Measurements from ENCODE around the gene ANKRD6.

Gene ANKRD6

GRCh38 chr6:89566930-89567629 is 134.1 kb downstream of the ANKRD6 start:
- no peak for DNase-seq

GRCh38 chr6:89567630-89568390 is 134.9 kb downstream of the ANKRD6 start:
- DNase-seq: no peak

- no peak for DNase-seq
These were observed 142.1 kb downstream of the ANKRD6 start for GRCh38 chr6:89574910-89575561.

GRCh38 chr6:89575562-89575960 is 142.6 kb downstream of the ANKRD6 start:
- DNase-seq: no peak

GRCh38 chr6:89580997-89581666 is 148.2 kb downstream of the ANKRD6 start:
- DNase-seq: no peak

GRCh38 chr6:89581689-89582088 is 148.7 kb downstream of the ANKRD6 start:
- no peak for DNase-seq

GRCh38 chr6:89582669-89583325 is 149.8 kb downstream of the ANKRD6 start:
- DNase-seq: no peak

GRCh38 chr6:89583559-89583958 is 150.6 kb downstream of the ANKRD6 start:
- DNase-seq: no peak

- DNase-seq: no peak
These were observed 151.6 kb downstream of the ANKRD6 start for GRCh38 chr6:89584539-89584938.

GRCh38 chr6:89585154-89585553 is 152.2 kb downstream of the ANKRD6 start:
- DNase-seq: no peak

- DNase-seq: no peak
These were observed 156.5 kb downstream of the ANKRD6 start for GRCh38 chr6:89589297-89590025.

- no peak for DNase-seq
These were observed 157.2 kb downstream of the ANKRD6 start for GRCh38 chr6:89590133-89590532.

GRCh38 chr6:89591745-89592144 is 158.8 kb downstream of the ANKRD6 start:
- no peak for DNase-seq

- peak in 1 of 2 experiments; percentile 24 for DNase-seq
These were observed 163.1 kb downstream of the ANKRD6 start for GRCh38 chr6:89596056-89596455.

GRCh38 chr6:89596484-89596883 is 163.5 kb downstream of the ANKRD6 start:
- DNase-seq: no peak

- DNase-seq: no peak
These were observed 164.4 kb downstream of the ANKRD6 start for GRCh38 chr6:89597372-89597771.

GRCh38 chr6:89597988-89598387 is 165.0 kb downstream of the ANKRD6 start:
- peak; percentile 89 to 92 for DNase-seq

GRCh38 chr6:89599727-89600126 is 166.8 kb downstream of the ANKRD6 start:
- DNase-seq: no peak

- DNase-seq: no peak
These were observed 169.2 kb downstream of the ANKRD6 start for GRCh38 chr6:89602166-89602565.

GRCh38 chr6:89604653-89605052 is 171.7 kb downstream of the ANKRD6 start:
- no peak for DNase-seq

- DNase-seq: no peak
These were observed 172.9 kb downstream of the ANKRD6 start for GRCh38 chr6:89605861-89606260.

- peak; percentile 61 to 72 for DNase-seq
These were observed 177.2 kb downstream of the ANKRD6 start for GRCh38 chr6:89610149-89610642.

All from AML-193 (cell line).